K562 (cell line): Measurements from ENCODE around the gene NRXN3. TPM values are rescaled to one million over a fixed set of nuclear protein-coding genes. Genes with fewer than 3 reads are reported as not detected.

Experiments
- ATAC-seq: fragments of 200-7000 bp; cut with Tn5 transposase; 3 replicates; pipeline ENCODE4 v1.9.1; 2020; ENCODE audit warnings: moderate library complexity
- BruUV-seq: library from RNA; stranded (reverse); fragments of 400-500 nt; replicated peaks from 2 replicates; lab custom pipeline; 2021; lab: Mats Ljungman, UMichigan
- CTCF ChIA-PET: fragments of 300-600 bp; formaldehyde crosslinking; extraction: SDS; loops from one replicate; lab custom pipeline; 2021; ENCODE audit warnings: low intra/inter-chr PET ratio; lab: Yijun Ruan, JAX
- POLR2A ChIA-PET: fragments of 300-600, 350-650 bp; sonication (Branson Sonifier 250); formaldehyde crosslinking; extraction: SDS; loops from one replicate; lab custom pipeline; 2021; ENCODE audit warnings: antibody characterized with exemption, inconsistent platforms; lab: Yijun Ruan, JAX
- DNase-seq, 4 experiments: peaks; one replicate each; pipeline versions ENCODE4 v3.0.0 to v3.0.0-alpha.2; 2011 to 2018; ENCODE audit warnings: low spot score in 3 of 4, mixed read lengths in 3 of 4; ENCODE audit errors: extremely low read depth in 1 of 4
- FAIRE-seq: peaks from 2 replicates; lab custom pipeline; 2011; peaks lifted over from hg19 to GRCh38; lab: Jason Lieb, UNC
- H2AFZ ChIP-seq: 2 replicates; pipeline ENCODE4 v1.6.0; 2011; ENCODE audit warnings: low read depth, low read length, control low read depth, inconsistent platforms
- H3K27ac ChIP-seq: fragments of 200-600 bp; 3 replicates; pipeline ENCODE4 v1.8.0; 2011; ENCODE audit warnings: low read depth, mild to moderate bottlenecking, control low read depth, inconsistent platforms, low read length, moderate library complexity, mixed read lengths; ENCODE audit errors: extremely low read depth
- H3K27me3 ChIP-seq, 2 experiments: fragments of 300-600 bp in 1 of 2; 2 replicates in 1 of 2; 3 replicates in 1 of 2; pipeline versions ENCODE4 v1.6.0 to v1.8.0; 2011; ENCODE audit warnings: inconsistent platforms in 2 of 2, low read length in 2 of 2, mild to moderate bottlenecking in 1 of 2, mixed read lengths in 1 of 2, moderate library complexity in 1 of 2; ENCODE audit not compliant: control insufficient read depth in 2 of 2, insufficient read depth in 2 of 2
- H3K36me3 ChIP-seq: fragments of 300-600 bp; 3 replicates; pipeline ENCODE4 v1.8.0; 2011; ENCODE audit warnings: mild to moderate bottlenecking, low read length, inconsistent platforms; ENCODE audit not compliant: control insufficient read depth, insufficient read depth
- H3K4me1 ChIP-seq, 2 experiments: fragments of 200-600 bp in 1 of 2; replicated peaks in 1 of 2; 2 replicates in 1 of 2; 3 replicates in 1 of 2; pipeline versions ENCODE4 v1.5.1 to v1.8.0; 2011; ENCODE audit warnings: inconsistent platforms in 2 of 2, low read length in 2 of 2, mild to moderate bottlenecking in 1 of 2, mixed read lengths in 1 of 2, moderate library complexity in 1 of 2; ENCODE audit not compliant: control insufficient read depth in 2 of 2, insufficient read depth in 2 of 2
- H3K4me2 ChIP-seq: 2 replicates; pipeline ENCODE4 v1.6.1; 2011; ENCODE audit warnings: low read length, control low read depth, inconsistent platforms, mixed read lengths; ENCODE audit not compliant: insufficient read depth
- H3K4me3 ChIP-seq: fragments of 200-600 bp; sonication (generic), shearing (Covaris generic); 2 replicates; pipeline ENCODE4 v1.5.1; 2016; ENCODE audit warnings: control low read depth, inconsistent platforms
- H3K79me2 ChIP-seq: fragments of 200-600 bp; 3 replicates; pipeline ENCODE4 v1.8.0; 2011; ENCODE audit warnings: low read length, inconsistent platforms; ENCODE audit not compliant: control insufficient read depth, insufficient read depth
- H3K9ac ChIP-seq, 2 experiments: 2 replicates each; pipeline versions ENCODE4 v1.6.0 to v1.6.1; 2011; ENCODE audit warnings: low read depth in 2 of 2, low read length in 2 of 2, control low read depth in 1 of 2, inconsistent platforms in 1 of 2, mild to moderate bottlenecking in 1 of 2, mixed read lengths in 1 of 2; ENCODE audit not compliant: insufficient read depth in 1 of 2
- H3K9me1 ChIP-seq: one replicate; pipeline ENCODE4 v1.6.0; 2011; ENCODE audit warnings: inconsistent platforms, mild to moderate bottlenecking, low read length, moderate library complexity; ENCODE audit not compliant: control insufficient read depth, insufficient read depth
- H3K9me3 ChIP-seq: replicated peaks from 2 replicates; pipeline ENCODE4 v1.5.1; 2011; ENCODE audit warnings: low read depth, low read length, inconsistent platforms; ENCODE audit not compliant: control insufficient read depth, insufficient read depth
- H4K20me1 ChIP-seq: replicated peaks from 2 replicates; pipeline ENCODE4 v1.6.1; 2011; ENCODE audit warnings: low read length, inconsistent platforms, mixed read lengths; ENCODE audit not compliant: control insufficient read depth, insufficient read depth
- DDX20 ChIP-seq: fragments of 450-650 bp; IDR thresholded peaks from 2 replicates; pipeline ENCODE4 v1.6.1; 2016; ENCODE audit warnings: missing genetic modification characterization, low read depth, mild to moderate bottlenecking, missing compliant biosample characterization, moderate library complexity
- ELF1 ChIP-seq: fragments of 200-800 bp; sonication (Bioruptor generic); IDR thresholded peaks from 2 replicates; pipeline ENCODE4 v1.6.1; 2016; ENCODE audit warnings: missing genetic modification characterization, missing compliant biosample characterization
- ESRRB ChIP-seq: fragments of 250-450 bp; sonication (Bioruptor Pico); IDR thresholded peaks from 2 replicates; pipeline ENCODE4 v1.5.0; 2020; ENCODE audit warnings: mild to moderate bottlenecking, moderate library complexity, borderline replicate concordance
- POLR2AphosphoS5 ChIP-seq: IDR thresholded peaks from 2 replicates; pipeline ENCODE4 v1.6.1; 2011; ENCODE audit warnings: mild to moderate bottlenecking, low read depth, low read length, moderate library complexity; ENCODE audit not compliant: control insufficient read depth, insufficient read depth
- ZBTB7A ChIP-seq: IDR thresholded peaks from 2 replicates; pipeline ENCODE4 v1.6.1; 2011; ENCODE audit warnings: low read depth, mild to moderate bottlenecking, low read length, moderate library complexity, borderline replicate concordance; ENCODE audit not compliant: control insufficient read depth
- ZNF431 ChIP-seq: sonication (generic); formaldehyde crosslinking; IDR thresholded peaks from 2 replicates; pipeline ENCODE4 v1.8.0; 2022; ENCODE audit warnings: mild to moderate bottlenecking, missing genetic modification reagents
- ZNF76 ChIP-seq: fragments of 250-450 bp; sonication (Bioruptor Pico); IDR thresholded peaks from 2 replicates; pipeline ENCODE4 v1.4.0; 2020; ENCODE audit warnings: mild to moderate bottlenecking, moderate library complexity, borderline replicate concordance
- ZNF77 ChIP-seq: fragments of 250-450 bp; sonication (Bioruptor Pico); IDR thresholded peaks from 2 replicates; pipeline ENCODE4 v1.5.0; 2020
- WGBS: fragments of 100-300 bp; shearing (Covaris generic); methylation state at CpG from one replicate; pipeline ENCODE4 v1.1.6; 2016; ENCODE audit warnings: low coverage, mixed read lengths; ENCODE audit not compliant: insufficient coverage; ENCODE audit errors: missing lambda C conversion rate; 5-methylcytosine and 5-hydroxymethylcytosine counted together
- in situ Hi-C: fragments of 300-500 bp; cut with MboI; formaldehyde crosslinking; loops from 4 replicates; pipeline ENCODE4 v1.15.0; 2018; ENCODE audit warnings: inconsistent platforms, mixed read lengths
- intact Hi-C: fragments of 100-400 bp; cut with micrococcal nuclease; formaldehyde crosslinking; loops from 2 replicates; pipeline ENCODE4 v1.14.2; 2022
- polyA plus RNA-seq, 8 experiments: library from polyadenylated mRNA; depleted of rRNA in 4 of 8; stranded (reverse) in 5 of 8; unstranded in 3 of 8; fragments of >200 nt; fragmentation: Nextera tagmentation in 2 of 8; fragmentation: Illumina TruSeq in 1 of 8; extraction: Ambion mirVana in 2 of 8; extraction: Trizol in 1 of 8; gene quantifications; 2 replicates each; pipeline versions ENCODE4 v1.2.1 to v1.2.3, GENCODE V29; 2011 to 2014; ENCODE audit warnings: inconsistent platforms in 1 of 8, missing spikeins in 1 of 8
- total RNA-seq, 7 experiments: library from RNA; depleted of rRNA in 6 of 7; stranded (reverse); fragments of >200 nt in 6 of 7; fragmentation: Illumina TruSeq in 2 of 7; extraction: Trizol in 2 of 7; gene quantifications; 2 replicates each; pipeline versions ENCODE4 v1.2.1 to v1.2.3, GENCODE V29; 2011 to 2021; ENCODE audit warnings: low replicate concordance in 1 of 7
- TF ChIP-seq, protein P1 (sequence below): fragments of 450-650 bp; formaldehyde crosslinking; IDR thresholded peaks from 2 replicates; pipeline ENCODE4 v1.4.0; 2020; ENCODE audit warnings: mild to moderate bottlenecking, mixed read lengths
- TF ChIP-seq, protein P2 (sequence below), 2 experiments: fragments of 450-650 bp in 1 of 2; sonication (generic) in 1 of 2; formaldehyde crosslinking; conservative IDR thresholded peaks; 2 replicates each; pipeline versions ENCODE4 v1.4.0 to v1.8.1; 2020 to 2022; ENCODE audit warnings: mild to moderate bottlenecking in 1 of 2, missing genetic modification reagents in 1 of 2
- TF ChIP-seq, protein P3 (sequence below): sonication (generic); formaldehyde crosslinking; IDR thresholded peaks from 2 replicates; pipeline ENCODE4 v1.8.0; 2022; ENCODE audit warnings: mild to moderate bottlenecking, missing genetic modification reagents

NRXN3 gene
- total and polyA plus RNA-seq, 9 of the 15 experiments (the other 6 are each of a cell fraction or from before 2014, with no cell fraction given) = 0.09 TPM; not detected in 8

DNA sequence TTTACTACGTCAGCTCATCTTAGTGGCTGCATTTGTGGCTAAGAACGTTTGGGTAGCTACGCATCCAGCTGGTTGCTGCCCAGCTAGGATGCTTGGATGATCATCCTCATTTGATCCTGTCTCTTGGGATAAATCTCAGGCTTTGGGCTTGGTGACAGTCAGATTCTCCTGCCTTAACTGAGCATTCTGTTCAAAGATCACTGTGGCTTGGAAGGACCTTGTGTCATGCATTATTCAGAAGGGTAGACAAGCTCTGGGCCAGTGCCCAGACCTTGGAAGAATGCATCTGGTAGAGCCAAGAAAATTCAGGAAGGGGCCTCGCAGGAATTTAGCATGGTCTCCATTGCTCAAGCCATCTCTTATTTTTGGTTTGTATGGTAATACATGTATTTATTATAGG lies 188.4 kb downstream of the NRXN3 start:
- ChIA-PET CTCF (no interaction called here), POLR2A (no interaction called here)
- no peaks in the 10 kb centered on the region for H3K4me1 ChIP-seq
- no TSS peak for BruUV-seq
- FAIRE-seq (no peak), DNase-seq (no peak), ATAC-seq (no peak)
- H3K27me3 ChIP-seq = no peaks in the 10 kb centered on the region
- no peak overlapping the region for H3K4me3 ChIP-seq
- no peaks in the 10 kb centered on the region for H3K79me2 ChIP-seq
- H4K20me1 ChIP-seq = no peaks in the 10 kb centered on the region
- TF ChIP-seq DDX20 (tag) (no peak), ZNF431 (CRISPR knock-in tag) (no peak), ZBTB7A (no peak), ESRRB (CRISPR knock-in tag) (no peak), POLR2AphosphoS5 (no peak), ZNF76 (CRISPR knock-in tag) (no peak), ELF1 (tag) (no peak), ZNF77 (no peak)
- TF ChIP-seq, protein P1, sequence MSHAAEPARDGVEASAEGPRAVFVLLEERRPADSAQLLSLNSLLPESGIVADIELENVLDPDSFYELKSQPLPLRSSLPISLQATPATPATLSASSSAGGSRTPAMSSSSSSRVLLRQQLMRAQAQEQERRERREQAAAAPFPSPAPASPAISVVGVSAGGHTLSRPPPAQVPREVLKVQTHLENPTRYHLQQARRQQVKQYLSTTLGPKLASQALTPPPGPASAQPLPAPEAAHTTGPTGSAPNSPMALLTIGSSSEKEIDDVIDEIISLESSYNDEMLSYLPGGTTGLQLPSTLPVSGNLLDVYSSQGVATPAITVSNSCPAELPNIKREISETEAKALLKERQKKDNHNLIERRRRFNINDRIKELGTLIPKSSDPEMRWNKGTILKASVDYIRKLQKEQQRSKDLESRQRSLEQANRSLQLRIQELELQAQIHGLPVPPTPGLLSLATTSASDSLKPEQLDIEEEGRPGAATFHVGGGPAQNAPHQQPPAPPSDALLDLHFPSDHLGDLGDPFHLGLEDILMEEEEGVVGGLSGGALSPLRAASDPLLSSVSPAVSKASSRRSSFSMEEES (CRISPR knock-in tag) = no peak
- TF ChIP-seq, protein P2, sequence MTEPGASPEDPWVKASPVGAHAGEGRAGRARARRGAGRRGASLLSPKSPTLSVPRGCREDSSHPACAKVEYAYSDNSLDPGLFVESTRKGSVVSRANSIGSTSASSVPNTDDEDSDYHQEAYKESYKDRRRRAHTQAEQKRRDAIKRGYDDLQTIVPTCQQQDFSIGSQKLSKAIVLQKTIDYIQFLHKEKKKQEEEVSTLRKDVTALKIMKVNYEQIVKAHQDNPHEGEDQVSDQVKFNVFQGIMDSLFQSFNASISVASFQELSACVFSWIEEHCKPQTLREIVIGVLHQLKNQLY (CRISPR knock-in tag; conservative IDR thresholded peaks at IDR 0.05) = no peak
- TF ChIP-seq, protein P3, sequence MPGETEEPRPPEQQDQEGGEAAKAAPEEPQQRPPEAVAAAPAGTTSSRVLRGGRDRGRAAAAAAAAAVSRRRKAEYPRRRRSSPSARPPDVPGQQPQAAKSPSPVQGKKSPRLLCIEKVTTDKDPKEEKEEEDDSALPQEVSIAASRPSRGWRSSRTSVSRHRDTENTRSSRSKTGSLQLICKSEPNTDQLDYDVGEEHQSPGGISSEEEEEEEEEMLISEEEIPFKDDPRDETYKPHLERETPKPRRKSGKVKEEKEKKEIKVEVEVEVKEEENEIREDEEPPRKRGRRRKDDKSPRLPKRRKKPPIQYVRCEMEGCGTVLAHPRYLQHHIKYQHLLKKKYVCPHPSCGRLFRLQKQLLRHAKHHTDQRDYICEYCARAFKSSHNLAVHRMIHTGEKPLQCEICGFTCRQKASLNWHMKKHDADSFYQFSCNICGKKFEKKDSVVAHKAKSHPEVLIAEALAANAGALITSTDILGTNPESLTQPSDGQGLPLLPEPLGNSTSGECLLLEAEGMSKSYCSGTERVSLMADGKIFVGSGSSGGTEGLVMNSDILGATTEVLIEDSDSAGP = no peak
- 3% methylated on average over 4 of the region's 4 CpGs for WGBS
- no peak overlapping the region for H3K4me2 ChIP-seq
- in situ Hi-C loops (no loop called here), intact Hi-C loops (no loop called here)
- no peak overlapping the region for H2AFZ ChIP-seq
- no peak overlapping the region for H3K9ac ChIP-seq
- no peaks in the 10 kb centered on the region for H3K9me3 ChIP-seq
- H3K36me3 ChIP-seq = no peaks in the 10 kb centered on the region
- no peak overlapping the region for H3K27ac ChIP-seq
- H3K9me1 ChIP-seq = no peaks in the 10 kb centered on the region
